HS-27A (cell line): ENCODE measurements around the gene NKG7.

Experiments
- DNase-seq: peaks from one replicate; pipeline ENCODE4 v3.0.0-alpha.2; 2012; ENCODE audit warnings: low read depth, missing footprints

Gene NKG7

GRCh38 chr19:51361239-51361638 lies 11.2 kb downstream of the NKG7 start:
- no peak for DNase-seq

GRCh38 chr19:51359294-51359693 lies 13.2 kb downstream of the NKG7 start:
- no peak for DNase-seq

- no peak for DNase-seq
Observed at GRCh38 chr19:51357952-51358351, 14.5 kb downstream of the NKG7 start.

GRCh38 chr19:51356159-51356801 lies 16.2 kb downstream of the NKG7 start:
- DNase-seq: no peak

- no peak for DNase-seq
Observed at GRCh38 chr19:51354742-51355148, 17.7 kb downstream of the NKG7 start.

- no peak for DNase-seq
Observed at GRCh38 chr19:51354103-51354741, 18.2 kb downstream of the NKG7 start.

GRCh38 chr19:51352783-51353360 lies 19.6 kb downstream of the NKG7 start:
- no peak for DNase-seq

GRCh38 chr19:51351266-51351990 lies 21.0 kb downstream of the NKG7 start:
- DNase-seq: no peak

GRCh38 chr19:51347209-51347928 lies 25.1 kb downstream of the NKG7 start:
- no peak for DNase-seq

- no peak for DNase-seq
Observed at GRCh38 chr19:51346742-51347141, 25.7 kb downstream of the NKG7 start.

- no peak for DNase-seq
Observed at GRCh38 chr19:51345076-51345620, 27.3 kb downstream of the NKG7 start.

GRCh38 chr19:51342631-51343569 lies 29.6 kb downstream of the NKG7 start:
- DNase-seq: no peak

GRCh38 chr19:51341976-51342580 lies 30.4 kb downstream of the NKG7 start, which contains the start of gene VSIG10L:
VSIG10L (minus strand) TSS chr19:51342139; CDS start chr19:51342124, 15 bp downstream.
- DNase-seq: no peak

- no peak for DNase-seq
Observed at GRCh38 chr19:51341066-51341465, 31.4 kb downstream of the NKG7 start.

GRCh38 chr19:51339687-51340656 lies 32.5 kb downstream of the NKG7 start:
- DNase-seq: peak; percentile 73

GRCh38 chr19:51339313-51339686 lies 33.2 kb downstream of the NKG7 start:
- DNase-seq: no peak

- peak; percentile 34 for DNase-seq
Observed at GRCh38 chr19:51338563-51339312, 33.7 kb downstream of the NKG7 start.

GRCh38 chr19:51337861-51338562 lies 34.4 kb downstream of the NKG7 start:
- DNase-seq: no peak
